HepG2 (cell line): ENCODE measurements around the gene PVR. TPM values are rescaled to one million over a fixed set of nuclear protein-coding genes. Genes with fewer than 3 reads are reported as not detected.

Source experiments
- ATAC-seq: fragments of 200-7000 bp; cut with Tn5 transposase; 3 replicates; pipeline ENCODE4 v1.9.1; 2020; ENCODE audit warnings: mild to moderate bottlenecking, moderate library complexity
- BruUV-seq: library from RNA; stranded (reverse); fragments of 400-500 nt; replicated peaks from 2 replicates; lab custom pipeline; 2021; lab: Mats Ljungman, UMichigan
- CTCF ChIA-PET: fragments of 300-600 bp; formaldehyde crosslinking; extraction: SDS; loops from one replicate; lab custom pipeline; 2021; ENCODE audit warnings: low total read pairs, inconsistent platforms, low intra/inter-chr PET ratio; lab: Yijun Ruan, JAX
- POLR2A ChIA-PET: fragments of 350-600 bp; sonication (Branson Sonifier 250); formaldehyde crosslinking; loops from one replicate; lab custom pipeline; 2020; ENCODE audit warnings: antibody characterized with exemption, inconsistent platforms; lab: Yijun Ruan, JAX
- DNase-seq: peaks from one replicate; pipeline ENCODE4 v3.0.0-alpha.2; 2015; ENCODE audit warnings: low spot score
- FAIRE-seq: peaks from 3 replicates; lab custom pipeline; 2011; peaks lifted over from hg19 to GRCh38; lab: Jason Lieb, UNC
- H2AFZ ChIP-seq: one replicate; pipeline ENCODE4 v1.6.1; 2011; ENCODE audit warnings: low read length, inconsistent platforms
- H3K27ac ChIP-seq: fragments of 300-600 bp; 3 replicates; pipeline ENCODE4 v1.8.0; 2011; ENCODE audit warnings: mixed run types, mild to moderate bottlenecking, mixed read lengths, low read length, inconsistent platforms; ENCODE audit not compliant: insufficient read depth; ENCODE audit errors: extremely low read length
- H3K27me3 ChIP-seq, 2 experiments: fragments of 200-600 bp in 1 of 2; 2 replicates in 1 of 2; 3 replicates in 1 of 2; pipeline versions ENCODE4 v1.6.0 to v1.8.0; 2011; ENCODE audit warnings: low read length in 2 of 2, mild to moderate bottlenecking in 2 of 2, moderate library complexity in 2 of 2, inconsistent platforms in 1 of 2; ENCODE audit not compliant: insufficient read depth in 2 of 2, control insufficient read depth in 1 of 2
- H3K36me3 ChIP-seq, 2 experiments: fragments of 200-600 bp in 1 of 2; replicated peaks in 1 of 2; 2 replicates in 1 of 2; 3 replicates in 1 of 2; pipeline versions ENCODE4 v1.5.1 to v1.8.0; 2011; ENCODE audit warnings: low read length in 2 of 2, inconsistent platforms in 1 of 2; ENCODE audit not compliant: insufficient read depth in 2 of 2, control insufficient read depth in 1 of 2
- H3K4me1 ChIP-seq: 2 replicates; pipeline ENCODE4 v1.5.1; 2012; ENCODE audit warnings: low read length, inconsistent platforms; ENCODE audit not compliant: insufficient read depth
- H3K4me2 ChIP-seq: 2 replicates; pipeline ENCODE4 v1.6.0; 2011; ENCODE audit warnings: low read depth, low read length, inconsistent platforms
- H3K4me3 ChIP-seq, 3 experiments: fragments of 200-600 bp in 1 of 3; sonication (generic), shearing (Covaris generic) in 1 of 3; replicated peaks in 1 of 3; 2 replicates each; pipeline ENCODE4 v1.5.1; 2011 to 2016; ENCODE audit warnings: low read length in 3 of 3, inconsistent platforms in 2 of 3, low read depth in 2 of 3, mild to moderate bottlenecking in 2 of 3, control low read depth in 1 of 3, mixed read lengths in 1 of 3; ENCODE audit not compliant: insufficient read depth in 1 of 3
- H3K79me2 ChIP-seq: one replicate; pipeline ENCODE4 v1.6.1; 2011; ENCODE audit warnings: low read length, inconsistent platforms; ENCODE audit not compliant: insufficient read depth
- H3K9ac ChIP-seq: 2 replicates; pipeline ENCODE4 v1.6.0; 2011; ENCODE audit warnings: mild to moderate bottlenecking, low read depth, low read length, inconsistent platforms; ENCODE audit not compliant: insufficient read depth
- H3K9me3 ChIP-seq: 2 replicates; pipeline ENCODE4 v1.5.1; 2012; ENCODE audit warnings: mild to moderate bottlenecking, low read length
- H4K20me1 ChIP-seq: 2 replicates; pipeline ENCODE4 v1.6.0; 2011; ENCODE audit warnings: inconsistent platforms, mild to moderate bottlenecking, low read length, moderate library complexity; ENCODE audit not compliant: insufficient read depth
- BCL6 ChIP-seq: IDR thresholded peaks from 2 replicates; pipeline ENCODE4 v1.6.1; 2016; ENCODE audit warnings: missing genetic modification reagents, missing compliant biosample characterization
- ELF3 ChIP-seq: IDR thresholded peaks from 2 replicates; pipeline ENCODE4 v1.6.1; 2016; ENCODE audit warnings: missing genetic modification reagents, missing compliant biosample characterization
- HNF4G ChIP-seq, 2 experiments: sonication (generic) in 1 of 2; formaldehyde crosslinking in 1 of 2; IDR thresholded peaks; 2 replicates each; pipeline versions ENCODE4 v1.4.0 to v1.6.1; 2011 to 2020; ENCODE audit warnings: borderline replicate concordance in 2 of 2, low read depth in 2 of 2, mild to moderate bottlenecking in 2 of 2, low read length in 1 of 2, missing genetic modification reagents in 1 of 2, moderate library complexity in 1 of 2
- HOXA9 ChIP-seq: sonication (generic); formaldehyde crosslinking; IDR thresholded peaks from 2 replicates; pipeline ENCODE4 v1.8.1; 2022; ENCODE audit warnings: missing genetic modification reagents, mild to moderate bottlenecking, moderate library complexity, borderline replicate concordance
- PATZ1 ChIP-seq: sonication (generic); formaldehyde crosslinking; IDR thresholded peaks from 2 replicates; pipeline ENCODE4 v1.4.0; 2020; ENCODE audit warnings: missing genetic modification reagents
- REL ChIP-seq: sonication (generic); formaldehyde crosslinking; conservative IDR thresholded peaks from 2 replicates; pipeline ENCODE4 v1.8.0; 2022; ENCODE audit warnings: mild to moderate bottlenecking, missing genetic modification reagents, moderate library complexity
- RXRA ChIP-seq: sonication (generic); formaldehyde crosslinking; IDR thresholded peaks from 2 replicates; pipeline ENCODE4 v1.5.1; 2020; ENCODE audit warnings: missing genetic modification reagents
- RXRB ChIP-seq: IDR thresholded peaks from 2 replicates; pipeline ENCODE4 v1.6.1; 2016; ENCODE audit warnings: borderline replicate concordance, missing genetic modification reagents, missing compliant biosample characterization
- ZMYM3 ChIP-seq: sonication (generic); formaldehyde crosslinking; IDR thresholded peaks from 2 replicates; pipeline ENCODE4 v1.5.1; 2020; ENCODE audit warnings: mild to moderate bottlenecking, missing genetic modification reagents
- ZNF282 ChIP-seq: fragments of 450-650 bp; IDR thresholded peaks from 2 replicates; pipeline ENCODE4 v1.6.1; 2018; ENCODE audit not compliant: partially characterized antibody
- ZNF292 ChIP-seq: sonication (generic); formaldehyde crosslinking; IDR thresholded peaks from 2 replicates; pipeline ENCODE4 v1.8.1; 2022; ENCODE audit warnings: mild to moderate bottlenecking, low read depth, missing genetic modification reagents, borderline replicate concordance
- ZNF446 ChIP-seq: sonication (generic); formaldehyde crosslinking; IDR thresholded peaks from 2 replicates; pipeline ENCODE4 v1.5.0; 2020; ENCODE audit warnings: mild to moderate bottlenecking, missing genetic modification reagents
- WGBS: methylation state at CpG from one replicate; pipeline ENCODE4 v1.1.6; 2017; ENCODE audit warnings: low lambda C conversion rate; 5-methylcytosine and 5-hydroxymethylcytosine counted together
- in situ Hi-C: cut with HindIII; loops from 2 replicates; pipeline ENCODE4 v1.10.0; 2017; ENCODE audit warnings: low pct_unique_long_range_greater_than_20kb; ENCODE audit not compliant: extremely low pct_ligation_motif_present
- intact Hi-C: fragments of 100-400 bp; cut with micrococcal nuclease; formaldehyde crosslinking; loops from one replicate; pipeline ENCODE4 v1.10.0; 2022; ENCODE audit not compliant: unreplicated experiment
- polyA plus RNA-seq, 8 experiments: library from polyadenylated mRNA; depleted of rRNA in 3 of 8; stranded (reverse) in 7 of 8; unstranded in 1 of 8; fragments of >200 nt; fragmentation: Illumina TruSeq in 4 of 8; extraction: Trizol in 4 of 8; gene quantifications; 2 replicates each; pipeline versions ENCODE4 v1.2.1 to v1.2.3, GENCODE V29; 2011 to 2016; ENCODE audit warnings: low read depth in 4 of 8, missing spikeins in 1 of 8, mixed read lengths in 1 of 8; ENCODE audit not compliant: insufficient read depth in 1 of 8
- total RNA-seq, 5 experiments: library from RNA; depleted of rRNA; stranded (reverse); fragments of >200 nt; fragmentation: Illumina TruSeq; extraction: Trizol; gene quantifications; 2 replicates each; pipeline ENCODE4 v1.2.3, GENCODE V29; 2016; ENCODE audit warnings: low read depth in 1 of 5
- TF ChIP-seq, protein P1 (sequence below): sonication (generic); formaldehyde crosslinking; IDR thresholded peaks from 2 replicates; pipeline ENCODE4 v1.5.1; 2020; ENCODE audit warnings: mild to moderate bottlenecking, missing genetic modification reagents, moderate library complexity

The PVR gene
- total and polyA plus RNA-seq, 2 of the 13 experiments (the other 11 are each of a cell fraction or from before 2014, with no cell fraction given), result 43.4 to 46.6 TPM

DNA sequence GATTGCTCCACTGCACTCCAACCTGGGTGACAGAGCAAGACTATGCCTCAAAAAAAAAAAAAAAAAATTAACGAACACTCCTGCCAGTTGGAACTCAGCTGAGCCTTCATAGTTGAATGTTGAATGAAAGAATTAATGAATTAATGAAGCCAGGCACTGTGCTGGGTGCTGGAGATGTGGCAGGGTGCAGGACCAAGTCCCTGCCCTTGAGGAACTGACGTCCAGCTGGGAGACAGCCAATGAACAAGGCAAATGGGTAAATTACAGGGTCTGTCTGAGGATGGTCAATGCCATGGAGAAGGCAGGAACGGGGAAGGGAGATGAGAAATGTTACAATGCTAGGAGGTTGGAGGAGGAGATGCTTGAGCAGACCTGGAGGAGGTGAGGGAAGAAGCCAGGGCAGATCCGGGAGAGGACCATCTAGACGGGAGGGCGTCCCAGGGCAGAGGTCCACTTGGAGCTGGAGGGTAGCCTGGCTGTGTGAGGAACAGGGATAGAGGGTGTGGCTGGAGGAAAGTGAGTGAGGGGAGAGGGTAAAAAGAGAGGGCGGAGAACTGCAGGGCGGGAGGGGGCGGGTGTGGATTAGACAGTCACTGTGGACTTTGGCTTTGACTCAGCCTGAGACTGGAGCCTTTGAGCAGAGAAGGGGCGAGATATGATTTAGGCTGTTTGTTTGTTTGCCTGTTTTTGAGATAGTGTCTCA lies 47.1 kb upstream of the PVR start:
- FAIRE-seq, result peak; percentile 70
- no peak overlapping the region for H3K27ac ChIP-seq
- TF ChIP-seq ZNF446 (CRISPR knock-in tag) (no peak), RXRB (CRISPR knock-in tag) (0 out of 2 replicates have a peak, but pooled peaks have one; percentile 34), BCL6 (no peak; the same call in 1 of the 2 replicates), ELF3 (0 out of 2 replicates have a peak, but pooled peaks have one; percentile 24), REL (CRISPR knock-in tag) (no peak), RXRA (no peak; the same call in 1 of the 2 replicates), HNF4G (IDR thresholded peaks at IDR 0.05; ENCODE audit: borderline replicate concordance, low read depth, low read length) (peak; percentile 86), HNF4G (CRISPR knock-in tag; IDR thresholded peaks at IDR 0.05; ENCODE audit: borderline replicate concordance, low read depth) (no peak), ZMYM3 (CRISPR knock-in tag) (no peak), ZNF292 (no peak), PATZ1 (CRISPR knock-in tag) (peak; percentile 66; the same call in 1 of the 2 replicates), HOXA9 (CRISPR knock-in tag) (no peak), ZNF282 (no peak)
- TF ChIP-seq, protein P1, sequence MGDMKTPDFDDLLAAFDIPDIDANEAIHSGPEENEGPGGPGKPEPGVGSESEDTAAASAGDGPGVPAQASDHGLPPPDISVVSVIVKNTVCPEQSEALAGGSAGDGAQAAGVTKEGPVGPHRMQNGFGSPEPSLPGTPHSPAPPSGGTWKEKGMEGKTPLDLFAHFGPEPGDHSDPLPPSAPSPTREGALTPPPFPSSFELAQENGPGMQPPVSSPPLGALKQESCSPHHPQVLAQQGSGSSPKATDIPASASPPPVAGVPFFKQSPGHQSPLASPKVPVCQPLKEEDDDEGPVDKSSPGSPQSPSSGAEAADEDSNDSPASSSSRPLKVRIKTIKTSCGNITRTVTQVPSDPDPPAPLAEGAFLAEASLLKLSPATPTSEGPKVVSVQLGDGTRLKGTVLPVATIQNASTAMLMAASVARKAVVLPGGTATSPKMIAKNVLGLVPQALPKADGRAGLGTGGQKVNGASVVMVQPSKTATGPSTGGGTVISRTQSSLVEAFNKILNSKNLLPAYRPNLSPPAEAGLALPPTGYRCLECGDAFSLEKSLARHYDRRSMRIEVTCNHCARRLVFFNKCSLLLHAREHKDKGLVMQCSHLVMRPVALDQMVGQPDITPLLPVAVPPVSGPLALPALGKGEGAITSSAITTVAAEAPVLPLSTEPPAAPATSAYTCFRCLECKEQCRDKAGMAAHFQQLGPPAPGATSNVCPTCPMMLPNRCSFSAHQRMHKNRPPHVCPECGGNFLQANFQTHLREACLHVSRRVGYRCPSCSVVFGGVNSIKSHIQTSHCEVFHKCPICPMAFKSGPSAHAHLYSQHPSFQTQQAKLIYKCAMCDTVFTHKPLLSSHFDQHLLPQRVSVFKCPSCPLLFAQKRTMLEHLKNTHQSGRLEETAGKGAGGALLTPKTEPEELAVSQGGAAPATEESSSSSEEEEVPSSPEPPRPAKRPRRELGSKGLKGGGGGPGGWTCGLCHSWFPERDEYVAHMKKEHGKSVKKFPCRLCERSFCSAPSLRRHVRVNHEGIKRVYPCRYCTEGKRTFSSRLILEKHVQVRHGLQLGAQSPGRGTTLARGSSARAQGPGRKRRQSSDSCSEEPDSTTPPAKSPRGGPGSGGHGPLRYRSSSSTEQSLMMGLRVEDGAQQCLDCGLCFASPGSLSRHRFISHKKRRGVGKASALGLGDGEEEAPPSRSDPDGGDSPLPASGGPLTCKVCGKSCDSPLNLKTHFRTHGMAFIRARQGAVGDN (CRISPR knock-in tag), result peak; percentile 46

More for the DNA sequence above, 47.1 kb upstream of the PVR start:
- H4K20me1 ChIP-seq, result no peaks in the 10 kb centered on the region
- H3K9me3 ChIP-seq, result no peaks in the 10 kb centered on the region
- H3K9ac ChIP-seq, result no peak overlapping the region
- CTCF ChIA-PET, result no interaction called here
- peak; percentile 79 for DNase-seq
- H3K36me3 ChIP-seq, result no peaks in the 10 kb centered on the region
- no peak overlapping the region for H2AFZ ChIP-seq
- peak overlapping the region in 1 of 3 experiments; percentile 43; a peak in 2 of 6 replicates for H3K4me3 ChIP-seq
- intact Hi-C loops, result no loop called here
- peaks cover 61% of the 10 kb centered on the region for H3K4me1 ChIP-seq
- in situ Hi-C loops, result no loop called here
- no TSS peak for BruUV-seq
- POLR2A ChIA-PET, result interaction anchor here (0.7 to 1.4 kb wide), 4 partner anchors 8 to 19 kb away, joined by 4 to 13 read pairs (median 6); partner anchors contain the start of gene IGSF23
- no peaks in the 10 kb centered on the region for H3K79me2 ChIP-seq
- H3K27me3 ChIP-seq, result 0 out of 5 replicates have a peak, but pooled peaks cover 0 to 1% of the 10 kb centered on the region in 2 experiments
- H3K4me2 ChIP-seq, result peak overlapping the region; percentile 69
- ATAC-seq, result peak; percentile 86
- 14% methylated on average over 10 of the region's 10 CpGs for WGBS
